ENCODE measurements around the gene UBE2M.

DNA sequence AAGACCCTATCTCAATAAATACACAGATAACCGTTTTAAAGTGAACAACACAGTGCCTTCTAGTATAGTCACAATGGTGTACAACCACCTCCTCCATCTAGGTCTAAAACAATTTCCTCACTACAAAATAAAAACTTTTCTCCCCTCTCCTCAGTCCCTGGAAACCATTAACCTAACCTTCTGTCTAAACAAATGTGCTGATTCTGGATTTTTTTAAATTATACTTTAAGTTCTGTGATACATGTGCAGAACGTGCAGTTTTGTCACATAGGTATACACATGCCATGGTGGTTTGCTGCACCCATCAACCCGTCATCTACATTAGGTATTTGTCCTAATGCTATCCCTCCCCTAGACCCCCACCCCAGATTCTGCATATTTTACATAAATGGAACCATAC, 29.0 kb downstream of the UBE2M start:
- TF ChIP-seq, protein P1, sequence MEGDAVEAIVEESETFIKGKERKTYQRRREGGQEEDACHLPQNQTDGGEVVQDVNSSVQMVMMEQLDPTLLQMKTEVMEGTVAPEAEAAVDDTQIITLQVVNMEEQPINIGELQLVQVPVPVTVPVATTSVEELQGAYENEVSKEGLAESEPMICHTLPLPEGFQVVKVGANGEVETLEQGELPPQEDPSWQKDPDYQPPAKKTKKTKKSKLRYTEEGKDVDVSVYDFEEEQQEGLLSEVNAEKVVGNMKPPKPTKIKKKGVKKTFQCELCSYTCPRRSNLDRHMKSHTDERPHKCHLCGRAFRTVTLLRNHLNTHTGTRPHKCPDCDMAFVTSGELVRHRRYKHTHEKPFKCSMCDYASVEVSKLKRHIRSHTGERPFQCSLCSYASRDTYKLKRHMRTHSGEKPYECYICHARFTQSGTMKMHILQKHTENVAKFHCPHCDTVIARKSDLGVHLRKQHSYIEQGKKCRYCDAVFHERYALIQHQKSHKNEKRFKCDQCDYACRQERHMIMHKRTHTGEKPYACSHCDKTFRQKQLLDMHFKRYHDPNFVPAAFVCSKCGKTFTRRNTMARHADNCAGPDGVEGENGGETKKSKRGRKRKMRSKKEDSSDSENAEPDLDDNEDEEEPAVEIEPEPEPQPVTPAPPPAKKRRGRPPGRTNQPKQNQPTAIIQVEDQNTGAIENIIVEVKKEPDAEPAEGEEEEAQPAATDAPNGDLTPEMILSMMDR (optimal IDR thresholded peaks at IDR 0.05 in 1 of 3, IDR thresholded peaks at IDR 0.05 in 1 of 3, conservative IDR thresholded peaks at IDR 0.05 in 1 of 3; ENCODE audit: extremely low read depth in 1 of 3, insufficient read depth in 2 of 3, low read length in 3 of 3): no peak
- no peak for TF ChIP-seq EZH2 (IDR thresholded peaks at IDR 0.05; ENCODE audit: low read length)

All from keratinocyte (primary cell).